ENCODE measurements around the gene RARS1.

RARS1 gene

GRCh38 chr5:168489059-168489458, 2.8 kb downstream of the RARS1 start:
- H3K36me3 ChIP-seq (ENCODE audit: control insufficient read depth, insufficient read depth, low read length) = peaks cover 9% of the 10 kb centered on the region

GRCh38 chr5:168494057-168494555, 7.8 kb downstream of the RARS1 start:
- no peak overlapping the region for H3K9ac ChIP-seq (ENCODE audit: low read length)
- peaks cover 19% of the 10 kb centered on the region for H3K36me3 ChIP-seq (ENCODE audit: control insufficient read depth, insufficient read depth, low read length)
- H3K27me3 ChIP-seq (ENCODE audit: control insufficient read depth, insufficient read depth, low read length) = no peaks in the 10 kb centered on the region
- H3K4me1 ChIP-seq (ENCODE audit: control insufficient read depth, insufficient read depth, low read length) = no peaks in the 10 kb centered on the region
- H3K9me3 ChIP-seq (ENCODE audit: control insufficient read depth, low read length) = no peaks in the 10 kb centered on the region
- H3K4me3 ChIP-seq (ENCODE audit: low read length) = no peak overlapping the region

More at GRCh38 chr5:168489059-168489458, 2.8 kb downstream of the RARS1 start:
- Histone ChIP-seq H3K4me3 (ENCODE audit: low read length) (no peak overlapping the region), H3K9ac (ENCODE audit: low read length) (no peak overlapping the region), H3K4me1 (ENCODE audit: control insufficient read depth, insufficient read depth, low read length) (peaks cover 9% of the 10 kb centered on the region), H3K9me3 (ENCODE audit: control insufficient read depth, low read length) (no peaks in the 10 kb centered on the region), H3K27me3 (ENCODE audit: control insufficient read depth, insufficient read depth, low read length) (no peaks in the 10 kb centered on the region)

DNA sequence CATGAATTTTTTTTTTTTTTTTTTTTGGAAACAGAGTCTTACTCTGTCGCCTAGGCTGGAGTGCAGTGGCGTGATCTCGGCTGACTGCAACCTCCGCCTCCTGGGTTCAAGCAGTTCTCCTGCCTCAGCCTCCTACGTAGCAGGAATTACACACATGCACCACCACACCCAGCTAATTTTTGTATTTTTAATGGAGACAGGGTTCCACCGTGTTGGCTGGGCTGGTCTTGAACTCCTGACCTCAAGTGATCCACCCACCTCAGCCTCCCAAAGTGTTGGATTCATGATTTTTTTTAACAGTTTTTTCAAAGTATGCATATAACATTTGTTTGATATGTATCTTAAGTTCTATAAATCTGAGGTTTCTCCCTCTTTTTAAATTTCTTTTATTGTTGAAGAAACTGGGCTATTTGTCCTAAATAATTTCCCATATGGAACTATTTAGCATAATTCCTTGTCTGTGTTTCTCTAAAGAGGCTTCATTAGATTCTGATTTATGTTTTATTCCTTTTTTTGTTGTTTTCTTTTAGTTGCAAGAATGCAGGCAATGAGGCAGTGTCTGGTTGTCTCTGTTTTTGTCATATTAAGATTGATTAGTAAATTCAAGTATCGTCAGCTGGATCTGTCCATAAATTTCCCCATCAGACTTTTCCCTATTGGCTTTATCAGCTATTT, 16.4 kb downstream of the RARS1 start:
- Histone ChIP-seq H3K4me3 (ENCODE audit: low read length) (no peak overlapping the region), H3K27me3 (ENCODE audit: control insufficient read depth, insufficient read depth, low read length) (no peaks in the 10 kb centered on the region), H3K9ac (ENCODE audit: low read length) (no peak overlapping the region), H3K4me1 (ENCODE audit: control insufficient read depth, insufficient read depth, low read length) (no peaks in the 10 kb centered on the region), H3K36me3 (ENCODE audit: control insufficient read depth, insufficient read depth, low read length) (no peaks in the 10 kb centered on the region), H3K9me3 (ENCODE audit: control insufficient read depth, low read length) (no peaks in the 10 kb centered on the region)

DNA sequence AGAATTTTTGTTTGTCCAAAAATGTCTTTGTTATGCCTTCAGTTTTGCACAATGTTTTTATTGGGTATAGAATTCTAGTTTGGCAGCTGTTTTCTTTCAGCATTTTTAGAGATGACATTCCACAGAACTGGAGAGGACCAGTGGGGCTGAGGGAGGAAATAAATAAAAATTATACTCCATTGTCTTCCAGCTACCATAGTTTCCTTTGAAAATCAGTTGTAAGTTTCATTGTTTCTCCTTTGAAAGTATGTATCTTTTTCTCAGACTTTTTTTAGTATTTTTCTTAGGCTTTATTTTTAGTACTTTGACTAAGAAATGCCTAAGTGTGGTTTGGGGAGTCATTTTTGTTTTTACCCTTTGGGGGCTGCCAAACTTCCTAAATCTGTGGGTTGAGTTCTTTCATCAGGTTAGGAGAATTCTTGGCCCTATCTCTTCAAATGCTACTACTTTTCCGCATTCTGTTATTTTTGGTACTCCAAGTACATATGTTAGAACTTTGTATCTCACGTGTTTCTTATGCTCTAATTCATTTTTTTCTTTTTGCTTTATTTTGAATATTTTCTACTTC, 27.7 kb downstream of the RARS1 start:
- Histone ChIP-seq H3K27me3 (ENCODE audit: control insufficient read depth, insufficient read depth, low read length) (no peaks in the 10 kb centered on the region), H3K36me3 (ENCODE audit: control insufficient read depth, insufficient read depth, low read length) (peaks cover 11% of the 10 kb centered on the region), H3K4me3 (ENCODE audit: low read length) (no peak overlapping the region), H3K9me3 (ENCODE audit: control insufficient read depth, low read length) (no peaks in the 10 kb centered on the region), H3K4me1 (ENCODE audit: control insufficient read depth, insufficient read depth, low read length) (no peaks in the 10 kb centered on the region), H3K9ac (ENCODE audit: low read length) (no peak overlapping the region)

DNA sequence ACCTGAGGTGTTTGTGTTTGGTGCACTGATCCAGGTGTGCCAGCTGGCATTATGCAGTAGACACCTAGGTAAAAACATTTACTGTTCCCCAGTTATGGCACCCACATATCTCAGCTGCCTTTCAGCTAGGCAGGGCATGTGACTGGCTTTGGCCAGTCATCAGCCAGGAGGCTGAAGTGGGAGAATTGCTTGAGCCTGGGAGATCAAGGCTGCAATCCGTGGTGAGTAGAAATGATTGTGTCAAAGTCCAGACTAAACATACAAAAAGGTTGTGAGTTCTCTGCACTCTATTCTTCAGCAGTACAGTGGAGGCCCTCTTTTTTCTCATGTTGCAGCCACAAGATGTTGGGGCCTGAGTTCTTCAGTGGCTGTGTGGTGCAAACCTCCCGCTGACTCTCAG, 39.6 kb downstream of the RARS1 start:
- Histone ChIP-seq H3K9ac (ENCODE audit: low read length) (no peak overlapping the region), H3K36me3 (ENCODE audit: control insufficient read depth, insufficient read depth, low read length) (no peaks in the 10 kb centered on the region), H3K9me3 (ENCODE audit: control insufficient read depth, low read length) (no peaks in the 10 kb centered on the region), H3K27me3 (ENCODE audit: control insufficient read depth, insufficient read depth, low read length) (peaks cover 26% of the 10 kb centered on the region), H3K4me3 (ENCODE audit: low read length) (no peak overlapping the region), H3K4me1 (ENCODE audit: control insufficient read depth, insufficient read depth, low read length) (peaks cover 3% of the 10 kb centered on the region)

GRCh38 chr5:168527756-168528295, 41.6 kb downstream of the RARS1 start:
- peaks cover 38% of the 10 kb centered on the region for H3K27me3 ChIP-seq (ENCODE audit: control insufficient read depth, insufficient read depth, low read length)

GRCh38 chr5:168528521-168529373, 42.5 kb downstream of the RARS1 start, which contains the start of gene FBLL1:
FBLL1 (plus strand) TSS chr5:168529305; CDS start chr5:168529505, 200 bp downstream.
- Histone ChIP-seq H3K27me3 (ENCODE audit: control insufficient read depth, insufficient read depth, low read length) (peaks cover 38% of the 10 kb centered on the region), H3K9ac (ENCODE audit: low read length) (no peak within 1 kb of the TSS)

More at GRCh38 chr5:168527756-168528295, 41.6 kb downstream of the RARS1 start:
- H3K9ac ChIP-seq (ENCODE audit: low read length) = no peak overlapping the region
- H3K4me3 ChIP-seq (ENCODE audit: low read length) = no peak overlapping the region
- no peaks in the 10 kb centered on the region for H3K9me3 ChIP-seq (ENCODE audit: control insufficient read depth, low read length)
- no peaks in the 10 kb centered on the region for H3K36me3 ChIP-seq (ENCODE audit: control insufficient read depth, insufficient read depth, low read length)
- H3K4me1 ChIP-seq (ENCODE audit: control insufficient read depth, insufficient read depth, low read length) = peaks cover 3% of the 10 kb centered on the region

GRCh38 chr5:168529374-168530234, 43.3 kb downstream of the RARS1 start:
- peaks cover 3% of the 10 kb centered on the region for H3K4me1 ChIP-seq (ENCODE audit: control insufficient read depth, insufficient read depth, low read length)
- H3K36me3 ChIP-seq (ENCODE audit: control insufficient read depth, insufficient read depth, low read length) = no peaks in the 10 kb centered on the region
- peaks cover 38% of the 10 kb centered on the region for H3K27me3 ChIP-seq (ENCODE audit: control insufficient read depth, insufficient read depth, low read length)
- H3K9ac ChIP-seq (ENCODE audit: low read length) = no peak overlapping the region
- H3K9me3 ChIP-seq (ENCODE audit: control insufficient read depth, low read length) = no peaks in the 10 kb centered on the region
- H3K4me3 ChIP-seq (ENCODE audit: low read length) = no peak overlapping the region

More at GRCh38 chr5:168528521-168529373, 42.5 kb downstream of the RARS1 start, which contains the start of gene FBLL1:
- Histone ChIP-seq H3K36me3 (ENCODE audit: control insufficient read depth, insufficient read depth, low read length) (no peaks in the 10 kb centered on the region), H3K4me3 (ENCODE audit: low read length) (no peak within 1 kb of the TSS), H3K9me3 (ENCODE audit: control insufficient read depth, low read length) (no peaks in the 10 kb centered on the region), H3K4me1 (ENCODE audit: control insufficient read depth, insufficient read depth, low read length) (peaks cover 3% of the 10 kb centered on the region)

DNA sequence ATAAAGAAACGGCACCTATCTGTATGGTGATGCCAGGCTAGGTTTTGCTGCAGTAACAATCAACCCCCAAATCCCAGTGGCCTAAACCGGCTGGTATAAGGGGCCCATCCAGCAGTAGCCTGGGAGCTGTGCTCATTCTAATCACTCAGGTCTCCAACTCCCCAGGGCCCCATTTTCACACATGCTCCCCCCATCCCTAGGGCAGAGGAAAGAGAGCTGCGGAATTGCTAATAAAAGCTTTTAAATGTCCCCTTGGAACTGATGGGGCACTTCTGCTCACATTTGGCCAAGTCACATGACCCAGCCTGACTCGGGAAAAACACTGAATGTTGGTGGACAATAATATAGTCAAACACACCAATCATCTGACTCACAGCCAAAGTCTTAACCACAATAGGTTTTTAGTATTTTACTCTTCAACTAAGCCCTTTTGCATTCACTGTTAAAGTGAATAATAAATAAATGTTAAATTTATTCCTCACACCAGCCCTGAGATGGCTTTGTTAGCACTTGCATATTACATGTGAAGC, 44.4 kb downstream of the RARS1 start:
- Histone ChIP-seq H3K4me1 (ENCODE audit: control insufficient read depth, insufficient read depth, low read length) (peaks cover 3% of the 10 kb centered on the region), H3K27me3 (ENCODE audit: control insufficient read depth, insufficient read depth, low read length) (peaks cover 38% of the 10 kb centered on the region), H3K9ac (ENCODE audit: low read length) (no peak overlapping the region), H3K36me3 (ENCODE audit: control insufficient read depth, insufficient read depth, low read length) (no peaks in the 10 kb centered on the region), H3K9me3 (ENCODE audit: control insufficient read depth, low read length) (no peaks in the 10 kb centered on the region), H3K4me3 (ENCODE audit: low read length) (no peak overlapping the region)

DNA sequence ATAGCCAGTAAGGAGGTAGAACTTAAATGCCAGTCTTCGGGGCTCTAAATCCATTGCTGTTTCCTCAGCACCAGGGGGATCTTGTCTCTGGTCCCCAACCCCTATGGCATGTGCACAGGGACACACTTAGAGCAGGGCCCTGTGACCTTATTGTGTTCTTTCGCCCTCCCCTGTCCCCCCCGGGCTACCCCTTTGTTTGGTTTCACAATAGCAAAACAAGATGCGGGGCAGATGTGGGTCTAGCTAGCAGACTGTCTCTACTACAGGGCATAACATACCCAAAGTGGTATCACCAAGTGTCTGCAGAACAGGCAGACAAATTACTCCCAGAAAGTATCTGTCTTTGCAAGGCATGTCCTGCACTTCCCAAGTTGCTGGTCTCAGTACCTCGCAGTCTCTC, 44.9 kb downstream of the RARS1 start:
- no peak overlapping the region for H3K9ac ChIP-seq (ENCODE audit: low read length)
- H3K4me3 ChIP-seq (ENCODE audit: low read length) = no peak overlapping the region
- peaks cover 38% of the 10 kb centered on the region for H3K27me3 ChIP-seq (ENCODE audit: control insufficient read depth, insufficient read depth, low read length)
- no peaks in the 10 kb centered on the region for H3K9me3 ChIP-seq (ENCODE audit: control insufficient read depth, low read length)
- peaks cover 3% of the 10 kb centered on the region for H3K4me1 ChIP-seq (ENCODE audit: control insufficient read depth, insufficient read depth, low read length)
- H3K36me3 ChIP-seq (ENCODE audit: control insufficient read depth, insufficient read depth, low read length) = no peaks in the 10 kb centered on the region

Data from mucosa of stomach (tissue), 1 donor.